Measurements from ENCODE around the gene SELENOI. TPM values are rescaled to one million over a fixed set of nuclear protein-coding genes. Genes with fewer than 3 reads are reported as not detected.

SELENOI gene
- total and polyA plus RNA-seq, 8 donors: 0.92 to 60.8 (median 4.5) TPM

DNA sequence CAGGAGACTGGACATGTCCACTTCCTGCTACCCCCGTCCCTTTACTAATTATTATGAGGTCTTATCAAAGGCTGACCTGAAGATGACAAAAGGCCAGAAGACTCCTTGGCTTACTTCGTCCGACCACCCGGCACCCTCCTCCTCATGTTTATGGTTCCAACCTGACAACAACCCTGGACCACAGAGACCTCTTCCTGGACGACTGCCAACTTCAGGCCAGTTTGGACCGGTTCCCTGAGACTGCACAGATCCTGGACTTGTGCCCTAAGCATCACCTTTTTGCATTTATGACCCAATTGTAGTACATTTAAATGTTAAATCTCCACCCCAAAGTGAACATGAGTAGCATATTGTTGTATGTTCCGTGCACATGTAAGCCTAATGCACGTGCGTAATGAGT, 61.6 kb downstream of the SELENOI start:
- no peaks in the 10 kb centered on the region for H3K4me1 ChIP-seq
- H3K9me3 ChIP-seq: no peaks in the 10 kb centered on the region
- TF ChIP-seq, protein P1, sequence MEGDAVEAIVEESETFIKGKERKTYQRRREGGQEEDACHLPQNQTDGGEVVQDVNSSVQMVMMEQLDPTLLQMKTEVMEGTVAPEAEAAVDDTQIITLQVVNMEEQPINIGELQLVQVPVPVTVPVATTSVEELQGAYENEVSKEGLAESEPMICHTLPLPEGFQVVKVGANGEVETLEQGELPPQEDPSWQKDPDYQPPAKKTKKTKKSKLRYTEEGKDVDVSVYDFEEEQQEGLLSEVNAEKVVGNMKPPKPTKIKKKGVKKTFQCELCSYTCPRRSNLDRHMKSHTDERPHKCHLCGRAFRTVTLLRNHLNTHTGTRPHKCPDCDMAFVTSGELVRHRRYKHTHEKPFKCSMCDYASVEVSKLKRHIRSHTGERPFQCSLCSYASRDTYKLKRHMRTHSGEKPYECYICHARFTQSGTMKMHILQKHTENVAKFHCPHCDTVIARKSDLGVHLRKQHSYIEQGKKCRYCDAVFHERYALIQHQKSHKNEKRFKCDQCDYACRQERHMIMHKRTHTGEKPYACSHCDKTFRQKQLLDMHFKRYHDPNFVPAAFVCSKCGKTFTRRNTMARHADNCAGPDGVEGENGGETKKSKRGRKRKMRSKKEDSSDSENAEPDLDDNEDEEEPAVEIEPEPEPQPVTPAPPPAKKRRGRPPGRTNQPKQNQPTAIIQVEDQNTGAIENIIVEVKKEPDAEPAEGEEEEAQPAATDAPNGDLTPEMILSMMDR (IDR thresholded peaks at IDR 0.05): no peak
- TF ChIP-seq POLR2A (IDR thresholded peaks at IDR 0.05): no peak
- no peak for TF ChIP-seq EP300 (IDR thresholded peaks at IDR 0.05)
- TF ChIP-seq POLR2AphosphoS5 (IDR thresholded peaks at IDR 0.05): no peak
- DNase-seq: no peak
- H3K4me3 ChIP-seq: no peak overlapping the region
- no peak overlapping the region for H3K27ac ChIP-seq
- peaks cover 0 to 19% (median 0%) of the 10 kb centered on the region in 3 donors for H3K27me3 ChIP-seq
- WGBS, 5 donors: 54 to 67% (median 63%) methylated on average over 9 of the region's 9 CpGs
- intact Hi-C loops (cut with DNase I; ENCODE audit: low total_unique reads): no loop called here
- no peaks in the 10 kb centered on the region for H3K36me3 ChIP-seq

DNA sequence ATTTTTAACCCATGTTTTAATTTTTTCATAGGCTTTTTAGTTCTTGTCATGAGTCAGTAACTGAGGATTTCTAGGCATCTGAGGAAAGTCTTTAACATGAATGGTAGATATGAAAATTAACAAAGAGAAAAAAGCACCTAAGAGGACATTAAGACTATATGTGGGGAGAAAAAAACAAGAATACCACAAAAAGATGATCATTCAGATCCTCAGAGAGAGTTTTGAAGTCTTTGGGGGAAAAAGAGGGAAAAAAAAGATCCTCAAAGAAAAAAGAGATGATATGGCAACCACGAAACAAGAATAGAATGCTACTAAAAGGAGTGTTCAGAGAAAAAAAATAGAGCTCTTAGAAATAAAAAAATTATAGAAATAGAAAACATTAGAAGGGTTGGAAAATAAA, 63.8 kb downstream of the SELENOI start:
- H3K9me3 ChIP-seq: no peaks in the 10 kb centered on the region
- H3K4me3 ChIP-seq: no peak overlapping the region
- H3K36me3 ChIP-seq: no peaks in the 10 kb centered on the region
- no peak overlapping the region for H3K27ac ChIP-seq
- peaks cover 0 to 16% (median 0%) of the 10 kb centered on the region in 3 donors for H3K27me3 ChIP-seq
- WGBS, 5 donors: 49 to 95% (median 80%) methylated on average over 1 of the region's 1 CpG
- no peak for TF ChIP-seq POLR2AphosphoS5 (IDR thresholded peaks at IDR 0.05)
- no peak for TF ChIP-seq EP300 (IDR thresholded peaks at IDR 0.05)
- TF ChIP-seq, protein P1 (IDR thresholded peaks at IDR 0.05): no peak
- TF ChIP-seq POLR2A (IDR thresholded peaks at IDR 0.05): no peak
- no peak for DNase-seq
- intact Hi-C loops (cut with DNase I; ENCODE audit: low total_unique reads): no loop called here
- no peaks in the 10 kb centered on the region for H3K4me1 ChIP-seq

DNA sequence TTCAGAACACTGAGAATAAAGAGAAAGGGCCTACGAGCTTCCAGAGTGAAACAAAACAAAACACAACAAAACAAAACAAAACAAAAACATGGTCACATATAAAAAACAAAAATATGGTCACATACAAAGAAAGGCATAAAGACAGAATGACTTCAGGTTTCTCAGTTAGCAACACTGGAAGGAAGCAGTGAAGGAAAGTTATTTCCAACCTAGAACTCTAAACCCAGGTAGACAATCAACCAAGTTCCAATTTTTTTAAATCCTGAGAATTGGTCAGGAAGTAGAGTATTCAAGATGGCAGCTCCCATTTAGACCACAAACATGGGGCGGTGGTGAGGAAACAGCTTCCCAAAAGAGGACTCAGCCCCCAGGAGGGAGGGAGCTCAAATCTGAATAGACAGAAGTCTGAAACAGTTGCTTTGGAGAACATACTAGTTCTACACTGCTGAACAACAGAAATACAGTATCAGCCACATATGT, 64.9 kb downstream of the SELENOI start:
- H3K4me1 ChIP-seq: no peaks in the 10 kb centered on the region
- H3K4me3 ChIP-seq: no peak overlapping the region
- peaks cover 0 to 16% (median 0%) of the 10 kb centered on the region in 3 donors for H3K27me3 ChIP-seq
- H3K36me3 ChIP-seq: no peaks in the 10 kb centered on the region
- no peaks in the 10 kb centered on the region for H3K9me3 ChIP-seq
- no peak overlapping the region for H3K27ac ChIP-seq
- no peak for DNase-seq
- intact Hi-C loops (cut with DNase I; ENCODE audit: low total_unique reads): no loop called here
- 83 to 95% (median 87%) methylated on average over 2 of the region's 2 CpGs for WGBS, 5 donors
- TF ChIP-seq POLR2A (IDR thresholded peaks at IDR 0.05) (no peak), POLR2AphosphoS5 (IDR thresholded peaks at IDR 0.05) (no peak), EP300 (IDR thresholded peaks at IDR 0.05) (no peak)
- TF ChIP-seq, protein P1 (IDR thresholded peaks at IDR 0.05): no peak

DNA sequence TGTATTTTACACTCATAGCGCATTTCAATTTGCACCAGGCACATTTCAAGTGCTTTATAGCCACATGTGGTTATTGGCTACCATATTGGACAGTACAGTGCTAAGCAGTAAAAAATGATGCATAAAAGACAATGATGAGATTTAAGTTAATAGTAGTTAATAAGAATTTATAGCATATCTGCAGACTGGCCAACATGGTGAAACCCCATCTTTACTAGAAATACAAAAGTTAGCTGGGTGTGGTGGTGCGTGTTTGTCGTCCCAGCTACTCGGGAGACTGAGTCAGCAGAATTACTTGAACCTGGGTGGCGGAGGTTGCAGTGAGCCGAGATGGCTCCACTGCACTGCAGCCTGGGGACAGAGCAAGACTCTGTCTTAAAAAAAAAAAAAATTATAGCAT, 65.5 kb downstream of the SELENOI start:
- intact Hi-C loops (cut with DNase I; ENCODE audit: low total_unique reads): no loop called here
- no peak for DNase-seq
- H3K27me3 ChIP-seq: peaks cover 0 to 16% (median 0%) of the 10 kb centered on the region in 3 donors
- H3K4me1 ChIP-seq: no peaks in the 10 kb centered on the region
- no peaks in the 10 kb centered on the region for H3K9me3 ChIP-seq
- H3K27ac ChIP-seq: no peak overlapping the region
- WGBS, 5 donors: 89 to 96% (median 92%) methylated on average over 6 of the region's 6 CpGs
- no peak overlapping the region for H3K4me3 ChIP-seq
- TF ChIP-seq EP300 (IDR thresholded peaks at IDR 0.05) (no peak), POLR2AphosphoS5 (IDR thresholded peaks at IDR 0.05) (no peak), POLR2A (IDR thresholded peaks at IDR 0.05) (no peak)
- TF ChIP-seq, protein P1 (IDR thresholded peaks at IDR 0.05): no peak
- no peaks in the 10 kb centered on the region for H3K36me3 ChIP-seq
